SK-MEL-5 (cell line): ENCODE results near the gene PRDM5. TPM values are rescaled to one million over a fixed set of nuclear protein-coding genes. Genes with fewer than 3 reads are reported as not detected.
A peak's percentile ranks its signal among the peaks of the same experiment; 100 is the strongest.
"Not testable (repeated sequence)": the region's sequence is repeated elsewhere in the genome, so short reads cannot be mapped to it uniquely, and the experiment has no call there.

Experiments used
- DNase-seq: peaks from one replicate; pipeline ENCODE4 v3.0.0-alpha.2; 2016; ENCODE audit warnings: low read depth, low spot score
- in situ Hi-C: cut with HindIII; loops from 2 replicates; pipeline ENCODE4 v1.10.0; 2016; ENCODE audit warnings: low sequenced_read_pairs, high pct_unique_total_duplicates, low pct_unique_long_range_greater_than_20kb
- total RNA-seq: library from RNA; depleted of rRNA; stranded (reverse); fragments of >200 nt; shearing (Covaris generic); gene quantifications from 2 replicates; pipeline ENCODE4 v1.2.3, GENCODE V29; 2014

PRDM5 gene
- total RNA-seq, 1 experiment from 2014 or later = 7.8 TPM

DNA sequence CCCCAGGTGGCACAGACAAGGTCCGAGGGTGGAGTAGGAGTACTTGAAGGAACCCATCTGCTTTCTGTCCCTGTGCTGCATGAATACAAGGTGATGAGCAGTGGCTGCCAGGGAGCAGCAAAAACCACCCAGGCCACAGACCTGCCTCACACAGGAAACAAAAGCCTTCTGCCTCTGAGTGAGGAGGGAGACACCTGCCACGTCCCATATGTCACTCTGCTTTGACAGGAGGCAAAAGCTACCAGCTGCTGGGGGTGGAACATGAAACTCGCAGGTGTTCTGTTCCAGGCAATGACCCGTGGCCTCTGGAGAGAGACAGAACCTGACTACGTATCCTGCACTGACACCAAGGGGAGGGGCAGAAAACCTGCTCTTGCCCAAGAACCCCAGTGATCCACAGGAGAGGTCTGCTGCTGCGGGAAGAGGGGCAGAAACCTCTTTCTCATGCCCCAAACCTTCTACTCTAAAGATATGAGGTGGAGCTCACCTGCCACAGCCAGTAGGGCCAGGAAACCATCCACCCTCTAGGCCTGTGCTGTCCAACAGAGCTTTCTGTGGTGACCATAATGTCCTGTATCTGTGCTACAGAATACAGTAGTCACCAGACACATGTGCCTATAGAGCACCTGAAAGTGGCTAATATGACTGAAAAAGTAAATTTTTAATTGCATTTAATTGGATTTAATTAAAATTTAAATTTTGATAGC lies 172.9 kb downstream of the PRDM5 start:
- in situ Hi-C loops = no loop called here
- no peak for DNase-seq

DNA sequence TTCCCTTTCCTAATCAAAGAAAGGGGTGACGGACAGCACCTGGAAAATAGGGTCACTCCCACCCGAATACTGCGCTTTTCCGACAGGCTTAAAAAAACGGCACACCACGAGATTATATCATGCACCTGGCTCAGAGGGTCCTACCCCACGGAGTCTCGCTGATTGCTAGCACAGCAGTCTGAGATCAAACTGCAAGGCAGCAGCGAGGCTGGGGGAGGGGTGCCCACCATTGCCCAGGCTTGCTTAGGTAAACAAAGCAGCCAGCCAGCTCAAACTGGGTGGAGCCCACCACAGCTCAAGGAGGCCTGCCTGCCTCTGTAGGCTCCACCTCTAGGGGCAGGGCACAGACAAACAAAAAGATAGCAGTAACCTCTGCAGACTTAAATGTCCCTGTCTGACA lies 180.9 kb downstream of the PRDM5 start:
- DNase-seq, in situ Hi-C loops: not testable (repeated sequence)

GRCh38 chr4:120736312-120736711 lies 186.2 kb downstream of the PRDM5 start:
- DNase-seq = no peak
- in situ Hi-C loops = no loop called here

GRCh38 chr4:120733968-120734367 lies 188.6 kb downstream of the PRDM5 start:
- in situ Hi-C loops = no loop called here

GRCh38 chr4:120733054-120733453 lies 189.5 kb downstream of the PRDM5 start:
- DNase-seq = no peak
- in situ Hi-C loops = no loop called here

More at GRCh38 chr4:120733968-120734367, 188.6 kb downstream of the PRDM5 start:
- no peak for DNase-seq

DNA sequence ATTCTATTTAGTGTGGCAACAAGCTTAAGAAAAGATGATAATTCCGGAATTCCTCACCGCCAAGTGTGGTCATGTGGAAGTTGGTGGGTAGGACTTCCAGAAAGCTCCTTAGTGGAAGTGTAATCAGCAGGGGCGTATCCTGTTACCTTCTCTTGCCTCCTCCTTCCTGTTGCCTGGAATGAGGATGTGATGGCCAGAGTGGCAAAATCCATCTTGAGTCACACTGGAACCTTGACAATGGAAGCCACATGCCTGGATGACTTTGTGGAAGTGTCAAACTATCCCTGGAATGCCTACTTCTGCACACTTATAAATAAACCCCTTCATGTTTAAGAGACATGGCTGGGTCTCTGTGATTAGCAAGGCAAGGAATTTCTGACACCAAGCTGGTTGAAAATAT lies 191.0 kb downstream of the PRDM5 start:
- in situ Hi-C loops = no loop called here
- DNase-seq = no peak

DNA sequence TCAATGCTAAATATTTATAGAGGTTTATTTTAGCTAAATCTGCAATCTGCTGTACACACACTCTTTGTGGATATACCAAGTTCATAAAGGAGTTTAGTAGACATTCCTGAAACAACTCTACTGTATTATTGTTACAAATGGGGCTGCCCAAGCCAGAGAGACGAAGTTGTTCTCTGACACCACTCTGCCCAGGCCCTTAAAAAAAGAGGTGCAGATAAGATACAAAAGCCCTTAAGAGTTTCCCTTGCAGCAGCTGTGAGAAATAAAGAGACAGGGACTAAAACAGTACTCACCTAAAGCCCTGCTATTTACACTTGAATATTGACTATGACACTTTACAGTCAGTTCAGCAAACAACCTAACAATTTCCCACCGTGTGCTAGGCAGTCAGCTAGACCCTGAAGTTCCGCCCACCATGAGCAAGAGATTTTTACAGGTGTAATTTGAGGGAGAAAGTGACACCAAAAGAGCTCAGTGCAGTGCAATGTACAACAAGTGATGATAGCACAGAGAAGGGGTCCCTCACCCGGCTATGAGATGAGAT lies 191.7 kb downstream of the PRDM5 start:
- no peak for DNase-seq
- in situ Hi-C loops = no loop called here

DNA sequence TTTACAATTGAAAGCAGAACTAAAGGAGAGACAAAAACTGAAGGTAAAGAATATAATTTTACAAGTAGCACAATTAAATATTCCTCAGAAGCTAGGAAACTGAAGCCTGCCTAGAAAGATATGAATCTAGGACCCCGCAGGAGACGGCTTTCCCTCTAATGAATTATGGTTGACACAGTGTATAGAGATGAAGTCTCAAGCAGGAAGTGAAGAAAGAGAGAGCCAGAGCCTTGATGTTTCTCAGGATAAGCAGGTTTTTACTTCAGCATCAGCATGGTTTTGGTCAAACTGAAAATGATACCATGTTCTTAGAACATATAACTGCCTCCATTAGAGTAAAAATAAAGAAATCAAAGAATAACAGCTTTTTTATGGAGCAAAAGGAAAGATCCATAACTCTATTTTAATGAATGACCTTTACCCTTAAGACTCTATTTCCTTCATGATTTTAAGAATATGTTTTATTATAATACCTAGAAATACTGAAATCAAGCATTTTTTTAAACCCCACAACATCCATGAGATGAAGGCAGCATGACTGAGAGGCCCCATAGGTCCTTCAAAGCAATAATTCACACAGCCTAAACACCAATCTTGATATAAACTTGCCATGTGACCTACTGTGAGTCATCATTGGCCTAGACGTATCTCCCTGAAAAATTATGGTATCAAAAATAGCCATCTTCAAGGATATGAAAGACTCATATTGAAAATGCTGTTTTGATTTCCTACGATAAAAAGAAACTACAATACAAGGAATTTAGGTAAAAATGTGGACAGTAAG lies 193.4 kb downstream of the PRDM5 start:
- DNase-seq = no peak
- in situ Hi-C loops = no loop called here

DNA sequence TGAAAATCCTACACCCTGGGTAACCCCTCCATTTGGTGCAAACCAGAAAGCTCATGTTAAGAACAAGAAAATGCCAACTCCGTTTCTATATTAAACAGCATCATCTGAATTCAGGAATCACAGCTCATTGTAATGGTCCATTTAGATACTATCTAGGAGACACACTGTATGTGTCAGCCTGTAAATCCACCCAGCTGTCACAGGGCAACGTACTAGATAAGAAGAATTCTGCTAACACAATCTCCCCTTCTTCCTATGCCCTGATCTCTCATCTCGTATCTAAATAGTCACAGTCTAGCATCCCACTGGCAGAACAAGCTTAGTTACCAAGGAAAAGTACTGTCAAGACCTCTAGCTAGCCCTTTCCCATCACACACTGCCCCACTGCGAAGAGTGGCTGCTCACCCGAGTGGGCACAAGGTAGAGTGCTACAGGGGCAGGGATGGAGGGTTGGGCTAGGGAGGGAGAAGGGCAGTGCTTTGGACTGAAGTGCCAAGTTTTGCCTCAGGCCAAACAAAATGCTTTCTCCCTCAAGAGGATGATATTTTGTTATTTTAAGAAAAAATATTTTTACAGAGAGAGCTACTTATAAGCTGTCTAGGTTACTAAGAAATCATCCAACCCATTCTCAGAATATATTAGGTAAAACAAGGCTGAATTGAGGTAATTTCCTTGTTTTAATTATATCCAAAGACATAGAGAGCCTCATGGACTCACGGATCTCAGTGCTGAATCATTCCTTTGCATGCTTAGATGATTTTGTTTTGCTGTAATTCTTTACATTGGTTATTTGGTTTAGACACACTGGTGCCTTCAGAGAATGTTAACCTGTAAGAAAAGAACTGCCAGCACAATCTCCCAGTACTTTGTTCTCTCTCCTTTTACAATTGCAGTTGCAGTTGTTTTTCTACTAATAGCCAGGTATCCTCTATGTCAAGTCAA lies 196.6 kb downstream of the PRDM5 start:
- DNase-seq = no peak
- in situ Hi-C loops = no loop called here

GRCh38 chr4:120724656-120725055 lies 197.9 kb downstream of the PRDM5 start:
- in situ Hi-C loops = no loop called here
- DNase-seq = no peak

DNA sequence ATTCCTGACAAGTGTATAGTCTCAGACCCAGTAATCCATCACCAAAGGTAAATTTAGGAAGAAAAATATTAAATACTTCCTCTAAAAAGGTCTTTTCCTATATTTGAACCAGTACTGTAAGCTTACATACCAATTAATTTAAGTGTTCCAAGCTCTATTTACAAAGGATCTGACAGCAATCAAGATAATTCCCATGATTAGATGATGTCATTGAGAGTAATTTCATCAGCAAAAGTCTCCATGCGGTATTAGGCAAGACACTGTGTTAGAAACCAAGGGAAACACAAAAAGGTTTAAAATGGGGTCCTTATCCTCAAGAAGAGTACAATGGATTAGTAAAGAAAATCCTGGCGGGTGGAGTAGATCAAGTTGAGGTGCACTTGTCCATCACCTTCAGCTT lies 198.5 kb downstream of the PRDM5 start:
- in situ Hi-C loops = no loop called here

DNA sequence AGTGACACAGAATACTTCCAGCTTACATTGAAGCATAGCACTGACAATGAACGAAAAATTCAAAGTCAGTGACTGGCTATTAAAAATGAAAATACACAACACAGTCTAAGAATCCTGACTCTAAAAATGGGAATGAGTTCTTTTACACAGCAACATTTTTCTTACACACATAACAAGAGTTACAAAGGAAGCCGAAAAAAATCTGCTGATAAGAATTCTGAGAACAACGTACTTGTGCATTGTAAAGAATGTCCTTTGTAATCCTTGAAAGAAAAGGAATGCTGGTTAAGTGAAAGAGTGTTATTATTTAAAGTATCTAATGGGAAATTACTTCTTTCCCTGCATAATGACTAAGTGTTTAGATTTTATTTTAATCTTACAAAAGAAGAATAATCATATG lies 199.4 kb downstream of the PRDM5 start:
- in situ Hi-C loops = no loop called here
- no peak for DNase-seq

More for the DNA sequence above, 198.5 kb downstream of the PRDM5 start:
- DNase-seq = no peak

- no peak for DNase-seq
- in situ Hi-C loops = no loop called here
These were observed 199.9 kb downstream of the PRDM5 start for GRCh38 chr4:120722655-120723054.

- DNase-seq = no peak
- in situ Hi-C loops = no loop called here
These were observed 202.1 kb downstream of the PRDM5 start for GRCh38 chr4:120720354-120720934.

DNA sequence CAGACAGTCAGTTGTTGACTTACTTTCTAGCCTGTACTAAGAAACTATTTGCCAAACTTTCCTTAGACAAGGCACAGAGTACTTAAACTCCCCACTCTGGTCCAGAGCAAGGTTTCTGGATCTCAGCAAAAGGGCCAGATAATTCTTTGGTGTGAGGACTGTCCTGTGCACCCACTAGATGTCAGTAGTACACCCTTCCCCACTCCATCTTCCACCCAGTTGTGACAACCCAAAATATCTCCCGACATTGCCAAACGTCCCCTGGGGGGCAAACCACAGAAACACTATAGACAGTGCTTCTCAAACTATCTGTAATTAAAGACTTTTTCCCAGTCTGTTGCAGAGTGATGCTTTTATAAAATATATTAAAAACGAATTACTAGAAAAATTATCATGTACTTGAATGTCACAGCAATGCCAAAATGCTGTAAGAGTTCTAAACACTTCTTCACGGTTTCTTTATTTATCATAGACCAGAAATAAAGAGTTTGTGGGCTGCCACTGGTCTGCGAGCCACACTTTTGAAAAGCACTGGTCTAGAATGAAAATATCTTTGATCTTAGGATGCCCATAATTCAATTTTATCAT lies 203.5 kb downstream of the PRDM5 start:
- in situ Hi-C loops = no loop called here
- DNase-seq = peak; percentile 62

GRCh38 chr4:120716346-120716745 lies 206.2 kb downstream of the PRDM5 start:
- in situ Hi-C loops = no loop called here
- DNase-seq = no peak

DNA sequence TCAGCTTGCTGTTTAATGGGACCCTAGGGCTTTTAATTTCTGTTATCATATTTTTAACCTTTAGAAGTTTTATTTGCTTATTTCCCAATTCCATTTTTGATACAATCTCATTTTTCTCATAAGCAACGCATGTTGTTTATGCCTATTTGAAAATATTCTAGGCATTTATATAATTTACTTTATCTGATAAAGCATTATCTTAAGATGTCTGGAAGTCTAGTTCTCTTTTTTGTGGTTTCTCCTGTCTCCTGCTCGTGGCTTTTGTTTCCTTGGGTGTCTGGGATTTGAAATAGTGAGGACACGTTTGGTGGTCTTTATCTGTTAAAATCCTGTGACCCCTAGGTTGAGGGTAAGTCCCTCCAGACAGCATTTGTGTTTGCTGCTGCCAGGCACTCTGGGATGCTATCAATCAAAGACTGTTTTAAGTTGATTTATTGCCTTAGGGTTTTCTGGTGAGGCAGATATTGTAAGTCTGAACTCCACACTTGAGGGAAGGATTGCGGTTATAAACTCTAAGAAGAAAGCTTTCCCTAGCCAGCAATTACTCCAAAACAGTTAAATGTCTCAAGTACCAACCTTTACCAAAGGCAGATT lies 208.0 kb downstream of the PRDM5 start:
- no peak for DNase-seq
- in situ Hi-C loops = no loop called here
